Memory B cell (primary cell): ENCODE results near the gene WDR27.
A peak's percentile ranks its signal among the peaks of the same experiment; 100 is the strongest.

Experiments used
- ATAC-seq: fragments of 150-1000 bp; cut with Tn5 transposase; 2 replicates; pipeline ENCODE4 v1.10.0; 2021; ENCODE audit warnings: low read depth, mild to moderate bottlenecking, moderate library complexity
- DNase-seq, 2 donors: peaks; one replicate each; pipeline ENCODE4 v3.0.0; 2022; ENCODE audit warnings: low spot score in 2 of 2
- H3K27ac Mint-ChIP-seq: one replicate; pipeline ENCODE4 v1.8.0; 2022; ENCODE audit warnings: mild to moderate bottlenecking, moderate library complexity, mixed read lengths
- H3K27me3 Mint-ChIP-seq: one replicate; pipeline ENCODE4 v1.8.0; 2022; ENCODE audit warnings: mixed read lengths
- H3K36me3 Mint-ChIP-seq: one replicate; pipeline ENCODE4 v1.8.0; 2022; ENCODE audit warnings: mild to moderate bottlenecking, mixed read lengths
- H3K4me1 Mint-ChIP-seq: one replicate; pipeline ENCODE4 v1.8.0; 2022; ENCODE audit warnings: mixed read lengths
- H3K4me3 Mint-ChIP-seq: one replicate; pipeline ENCODE4 v1.8.0; 2022; ENCODE audit warnings: mild to moderate bottlenecking, moderate library complexity, mixed read lengths
- H3K9me3 Mint-ChIP-seq: one replicate; pipeline ENCODE4 v1.8.0; 2022; ENCODE audit warnings: mixed read lengths

Gene WDR27

GRCh38 chr6:169664227-169664626 is 37.6 kb downstream of the WDR27 start:
- DNase-seq, result no peak
- Mint-ChIP-seq H3K27me3 (no peaks in the 10 kb centered on the region), H3K36me3 (peaks cover 22% of the 10 kb centered on the region), H3K9me3 (no peaks in the 10 kb centered on the region), H3K4me3 (no peak overlapping the region), H3K27ac (no peak overlapping the region), H3K4me1 (peaks cover 2% of the 10 kb centered on the region)
- no peak for ATAC-seq

DNA sequence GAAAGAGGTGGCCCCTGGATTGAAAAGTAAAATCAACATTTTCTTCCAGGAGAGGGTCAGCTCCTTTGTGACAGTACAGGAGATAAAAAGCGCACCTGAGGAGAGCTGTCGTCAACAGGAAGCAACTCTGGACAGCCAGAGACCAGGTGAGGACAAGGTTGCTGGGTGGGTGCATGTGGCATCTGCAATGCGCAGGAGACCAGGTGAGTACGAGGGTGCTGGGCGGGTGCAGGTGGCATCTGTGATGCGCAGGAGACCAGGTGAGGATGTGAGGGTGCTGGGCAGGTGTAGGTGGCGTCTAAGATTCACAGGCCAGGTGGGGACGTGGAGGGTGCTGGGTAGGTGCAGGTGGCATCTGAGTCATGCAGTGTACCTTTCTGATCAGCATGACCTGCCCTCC is 38.4 kb downstream of the WDR27 start:
- H3K27ac Mint-ChIP-seq, result no peak overlapping the region
- no peaks in the 10 kb centered on the region for H3K9me3 Mint-ChIP-seq
- no peak overlapping the region for H3K4me3 Mint-ChIP-seq

GRCh38 chr6:169661391-169661756 is 40.5 kb downstream of the WDR27 start:
- Mint-ChIP-seq H3K4me1 (peaks cover 2% of the 10 kb centered on the region), H3K27ac (no peak overlapping the region), H3K9me3 (no peaks in the 10 kb centered on the region), H3K36me3 (peaks cover 28% of the 10 kb centered on the region), H3K4me3 (no peak overlapping the region), H3K27me3 (no peaks in the 10 kb centered on the region)
- no peak for DNase-seq
- no peak for ATAC-seq

More for the DNA sequence above, 38.4 kb downstream of the WDR27 start:
- ATAC-seq (no peak), DNase-seq (no peak)
- Mint-ChIP-seq H3K36me3 (peaks cover 25% of the 10 kb centered on the region), H3K27me3 (no peaks in the 10 kb centered on the region), H3K4me1 (peaks cover 2% of the 10 kb centered on the region)

DNA sequence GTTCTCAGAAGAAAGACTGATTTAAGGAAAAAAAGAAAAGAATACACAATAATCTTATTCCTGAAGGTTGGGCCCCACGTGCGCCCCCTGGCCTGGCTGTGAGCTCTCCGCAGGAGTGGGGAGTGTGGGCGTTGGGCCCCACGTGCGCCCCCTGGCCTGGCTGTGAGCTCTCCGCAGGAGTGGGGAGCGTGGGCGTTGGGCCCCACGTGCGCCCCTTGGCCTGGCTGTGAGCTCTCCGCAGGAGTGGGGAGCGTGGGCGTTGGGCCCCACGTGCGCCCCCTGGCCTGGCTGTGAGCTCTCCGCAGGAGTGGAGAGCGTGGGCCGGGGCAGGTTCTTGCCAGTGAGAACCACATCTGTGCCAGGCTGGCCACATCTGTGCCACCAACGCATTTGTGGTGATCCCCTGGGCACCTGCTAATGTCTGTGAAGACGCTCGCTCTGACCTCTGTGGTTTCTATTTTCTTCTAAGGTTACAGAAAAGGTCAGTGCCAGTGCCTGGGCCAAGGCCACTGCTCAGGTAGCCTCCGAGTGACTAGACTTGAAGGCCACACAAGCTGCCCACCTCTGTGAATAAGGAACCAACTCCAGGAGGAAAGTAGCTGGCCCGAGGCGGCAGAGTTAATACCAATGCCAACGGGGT is 41.0 kb downstream of the WDR27 start:
- no peak for ATAC-seq
- H3K4me1 Mint-ChIP-seq, result peaks cover 2% of the 10 kb centered on the region
- no peak overlapping the region for H3K27ac Mint-ChIP-seq
- H3K27me3 Mint-ChIP-seq, result no peaks in the 10 kb centered on the region
- H3K4me3 Mint-ChIP-seq, result no peak overlapping the region
- peaks cover 33% of the 10 kb centered on the region for H3K36me3 Mint-ChIP-seq
- DNase-seq, result no peak
- H3K9me3 Mint-ChIP-seq, result no peaks in the 10 kb centered on the region

- Mint-ChIP-seq H3K9me3 (no peaks in the 10 kb centered on the region), H3K4me3 (no peak overlapping the region), H3K4me1 (peaks cover 4% of the 10 kb centered on the region), H3K27me3 (no peaks in the 10 kb centered on the region), H3K27ac (no peak overlapping the region), H3K36me3 (peaks cover 33% of the 10 kb centered on the region)
- no peak for DNase-seq
- ATAC-seq, result no peak
Observed at GRCh38 chr6:169659820-169660610, 41.8 kb downstream of the WDR27 start.

- DNase-seq, result no peak
- no peak overlapping the region for H3K4me3 Mint-ChIP-seq
- H3K4me1 Mint-ChIP-seq, result peaks cover 2% of the 10 kb centered on the region
- H3K27ac Mint-ChIP-seq, result no peak overlapping the region
- ATAC-seq, result no peak
- peaks cover 24% of the 10 kb centered on the region for H3K36me3 Mint-ChIP-seq
- no peaks in the 10 kb centered on the region for H3K27me3 Mint-ChIP-seq
- no peaks in the 10 kb centered on the region for H3K9me3 Mint-ChIP-seq
Observed at GRCh38 chr6:169657284-169657610, 44.6 kb downstream of the WDR27 start.

DNA sequence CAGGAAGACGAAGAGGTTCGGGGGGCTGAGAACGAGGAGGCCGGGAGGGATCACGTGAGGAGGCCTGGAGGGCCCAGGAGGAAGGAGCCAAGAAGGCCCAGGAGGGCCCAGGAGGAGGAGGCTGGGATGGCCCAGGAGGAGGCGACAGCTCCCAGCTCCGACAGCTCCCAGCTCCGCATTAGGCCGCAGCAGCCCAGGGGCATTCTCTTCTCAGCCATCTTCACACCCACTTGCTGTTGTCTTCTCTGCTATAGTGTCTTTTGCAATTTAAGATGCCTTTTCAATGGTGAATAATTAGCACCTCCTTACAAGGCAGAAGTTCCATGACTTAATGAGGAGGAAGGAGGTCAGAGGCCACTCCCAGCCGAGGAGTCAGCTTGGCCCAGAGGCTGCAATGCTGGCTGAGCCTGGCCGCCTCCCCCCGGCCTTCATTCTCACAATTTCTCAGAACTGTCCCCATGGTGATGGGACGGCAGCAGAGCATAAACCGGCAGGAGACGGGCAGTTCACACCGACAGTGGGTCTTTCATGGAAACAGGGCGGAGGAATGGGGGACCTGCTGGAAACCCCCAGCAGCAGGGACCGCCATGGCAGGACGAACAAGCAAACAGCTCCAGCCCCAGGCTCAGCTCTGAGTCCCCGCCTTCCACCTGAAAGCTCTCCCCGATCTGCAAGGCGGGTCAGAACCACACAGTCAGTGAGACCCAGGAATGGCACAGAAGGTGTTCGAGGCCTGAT is 45.1 kb downstream of the WDR27 start:
- ATAC-seq (no peak), DNase-seq (no peak)
- no peak overlapping the region for H3K27ac Mint-ChIP-seq
- no peak overlapping the region for H3K4me3 Mint-ChIP-seq
- peaks cover 2% of the 10 kb centered on the region for H3K4me1 Mint-ChIP-seq
- H3K9me3 Mint-ChIP-seq, result no peaks in the 10 kb centered on the region
- no peaks in the 10 kb centered on the region for H3K27me3 Mint-ChIP-seq
- peaks cover 26% of the 10 kb centered on the region for H3K36me3 Mint-ChIP-seq

DNA sequence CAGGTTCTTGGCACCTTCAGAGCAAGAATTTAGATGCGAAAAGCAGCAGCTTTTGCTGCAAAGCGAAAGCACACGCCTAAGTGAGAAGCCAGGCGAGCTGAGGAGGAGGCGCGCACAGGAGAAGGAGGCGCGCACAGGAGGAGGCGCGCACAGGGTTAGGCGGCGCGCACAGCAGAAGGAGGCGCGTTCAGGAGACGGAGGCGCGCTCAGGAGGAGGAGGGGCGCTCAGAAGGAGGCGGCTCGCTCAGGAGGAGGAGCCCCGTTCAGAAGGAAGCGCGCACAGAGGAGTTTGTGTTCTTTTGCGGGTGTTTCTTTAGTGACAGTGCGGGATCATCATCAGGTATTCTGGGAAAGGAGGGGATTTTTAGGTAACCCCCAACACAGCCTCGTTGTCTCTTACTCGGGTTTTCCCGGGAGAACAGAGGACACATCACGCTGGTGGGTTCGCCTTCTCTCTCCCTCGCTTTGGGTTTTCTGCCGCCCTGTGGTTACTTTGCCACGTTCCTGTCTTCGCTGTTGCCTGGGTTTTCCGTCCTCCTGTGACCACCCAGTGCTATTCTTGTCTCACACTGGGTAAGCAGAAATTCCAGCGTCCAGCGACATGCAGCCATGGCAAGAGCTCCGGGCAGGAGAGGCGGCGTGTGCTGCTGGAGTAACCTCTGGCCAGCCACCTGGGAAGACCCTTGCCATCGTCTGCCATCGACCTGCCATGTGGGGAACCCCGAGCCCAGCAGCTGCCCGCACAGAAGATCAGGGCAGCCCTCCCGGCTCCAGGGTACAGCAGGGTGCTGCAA is 47.0 kb downstream of the WDR27 start:
- peak overlapping the region; percentile 39 for H3K27ac Mint-ChIP-seq
- peaks cover 2% of the 10 kb centered on the region for H3K9me3 Mint-ChIP-seq
- H3K4me1 Mint-ChIP-seq, result peaks cover 2% of the 10 kb centered on the region
- peaks cover 27% of the 10 kb centered on the region for H3K36me3 Mint-ChIP-seq
- H3K27me3 Mint-ChIP-seq, result no peaks in the 10 kb centered on the region
- DNase-seq (peak; percentile 52 to 53), ATAC-seq (peak; percentile 97)
- H3K4me3 Mint-ChIP-seq, result peak overlapping the region; percentile 92

- peak overlapping the region; percentile 12 for H3K4me3 Mint-ChIP-seq
- H3K9me3 Mint-ChIP-seq, result peaks cover 2% of the 10 kb centered on the region
- no peak for ATAC-seq
- H3K27me3 Mint-ChIP-seq, result no peaks in the 10 kb centered on the region
- H3K4me1 Mint-ChIP-seq, result peaks cover 2% of the 10 kb centered on the region
- H3K27ac Mint-ChIP-seq, result no peak overlapping the region
- peaks cover 18% of the 10 kb centered on the region for H3K36me3 Mint-ChIP-seq
- DNase-seq, result no peak
Observed at GRCh38 chr6:169653691-169654090, 48.1 kb downstream of the WDR27 start.

- Mint-ChIP-seq H3K27ac (no peak overlapping the region), H3K36me3 (peaks cover 15% of the 10 kb centered on the region), H3K4me1 (peaks cover 2% of the 10 kb centered on the region), H3K9me3 (peaks cover 2% of the 10 kb centered on the region), H3K4me3 (no peak overlapping the region), H3K27me3 (no peaks in the 10 kb centered on the region)
- DNase-seq, result no peak
- no peak for ATAC-seq
Observed at GRCh38 chr6:169652896-169653295, 48.9 kb downstream of the WDR27 start.

DNA sequence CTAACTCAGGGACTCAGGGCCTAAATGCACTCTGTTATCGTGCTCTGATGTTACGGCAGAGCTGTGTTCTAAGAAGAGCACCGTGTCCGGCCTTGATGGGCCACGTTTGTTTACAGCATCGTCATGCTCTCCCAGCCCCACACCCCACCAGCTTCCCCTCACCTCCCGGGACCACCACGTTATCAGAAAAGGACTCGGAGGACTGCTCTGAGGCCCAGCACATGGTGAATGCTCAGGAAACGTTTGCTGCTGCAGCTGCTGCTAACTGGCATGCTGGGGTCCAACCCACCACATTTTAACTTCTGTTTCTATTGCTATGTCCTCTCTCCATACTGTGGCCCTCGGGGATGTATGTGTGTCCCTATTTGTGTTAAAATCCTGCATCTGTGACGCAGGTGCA is 50.3 kb downstream of the WDR27 start:
- Mint-ChIP-seq H3K36me3 (peaks cover 11% of the 10 kb centered on the region), H3K4me1 (peaks cover 2% of the 10 kb centered on the region), H3K4me3 (no peak overlapping the region), H3K9me3 (peaks cover 2% of the 10 kb centered on the region), H3K27me3 (no peaks in the 10 kb centered on the region), H3K27ac (no peak overlapping the region)
- DNase-seq (no peak), ATAC-seq (no peak)

- Mint-ChIP-seq H3K36me3 (peaks cover 6% of the 10 kb centered on the region), H3K4me3 (no peak overlapping the region), H3K4me1 (peaks cover 2% of the 10 kb centered on the region), H3K27ac (no peak overlapping the region), H3K9me3 (peaks cover 2% of the 10 kb centered on the region), H3K27me3 (no peaks in the 10 kb centered on the region)
- ATAC-seq (no peak), DNase-seq (no peak)
Observed at GRCh38 chr6:169650959-169651292, 50.9 kb downstream of the WDR27 start.

GRCh38 chr6:169650241-169650958 is 51.4 kb downstream of the WDR27 start:
- Mint-ChIP-seq H3K27me3 (no peaks in the 10 kb centered on the region), H3K36me3 (peaks cover 6% of the 10 kb centered on the region), H3K27ac (no peak overlapping the region), H3K9me3 (peaks cover 2% of the 10 kb centered on the region), H3K4me1 (peaks cover 2% of the 10 kb centered on the region), H3K4me3 (no peak overlapping the region)
- DNase-seq (no peak), ATAC-seq (no peak)
